Measurements from ENCODE around the gene AOPEP.

Gene AOPEP

GRCh38 chr9:94800424-94801117, 74.1 kb downstream of the AOPEP start:
- peak; percentile 61 for FAIRE-seq
- TF ChIP-seq POLR2A (IDR thresholded peaks at IDR 0.05; ENCODE audit: low read depth, low read length): no peak
- no peak for DNase-seq (ENCODE audit: insufficient read length, low spot score)

GRCh38 chr9:94801234-94801633, 74.7 kb downstream of the AOPEP start:
- TF ChIP-seq POLR2A (IDR thresholded peaks at IDR 0.05; ENCODE audit: low read depth, low read length): no peak
- no peak for DNase-seq (ENCODE audit: insufficient read length, low spot score)
- FAIRE-seq: peak; percentile 77

GRCh38 chr9:94801681-94802080, 75.2 kb downstream of the AOPEP start:
- no peak for TF ChIP-seq POLR2A (IDR thresholded peaks at IDR 0.05; ENCODE audit: low read depth, low read length)
- FAIRE-seq (no peak), DNase-seq (ENCODE audit: insufficient read length, low spot score) (no peak)

- TF ChIP-seq POLR2A (IDR thresholded peaks at IDR 0.05; ENCODE audit: low read depth, low read length): no peak
- DNase-seq (ENCODE audit: insufficient read length, low spot score) (no peak), FAIRE-seq (no peak)
These were observed 75.8 kb downstream of the AOPEP start for GRCh38 chr9:94802251-94802650.

- TF ChIP-seq POLR2A (IDR thresholded peaks at IDR 0.05; ENCODE audit: low read depth, low read length): no peak
- DNase-seq (ENCODE audit: insufficient read length, low spot score): peak; percentile 77
- peak; percentile 92 for FAIRE-seq
These were observed 76.3 kb downstream of the AOPEP start for GRCh38 chr9:94802793-94803192.

- TF ChIP-seq POLR2A (IDR thresholded peaks at IDR 0.05; ENCODE audit: low read depth, low read length): no peak
- DNase-seq (ENCODE audit: insufficient read length, low spot score) (no peak), FAIRE-seq (no peak)
These were observed 77.8 kb downstream of the AOPEP start for GRCh38 chr9:94804316-94804715.

GRCh38 chr9:94805051-94805489, 78.6 kb downstream of the AOPEP start:
- DNase-seq (ENCODE audit: insufficient read length, low spot score) (no peak), FAIRE-seq (no peak)
- no peak for TF ChIP-seq POLR2A (IDR thresholded peaks at IDR 0.05; ENCODE audit: low read depth, low read length)

- peak; percentile 54 for DNase-seq (ENCODE audit: insufficient read length, low spot score)
- no peak for TF ChIP-seq POLR2A (IDR thresholded peaks at IDR 0.05; ENCODE audit: low read depth, low read length)
- peak; percentile 94 for FAIRE-seq
These were observed 79.1 kb downstream of the AOPEP start for GRCh38 chr9:94805585-94805984.

GRCh38 chr9:94806307-94806893, 79.9 kb downstream of the AOPEP start:
- no peak for TF ChIP-seq POLR2A (IDR thresholded peaks at IDR 0.05; ENCODE audit: low read depth, low read length)
- FAIRE-seq (no peak), DNase-seq (ENCODE audit: insufficient read length, low spot score) (no peak)

GRCh38 chr9:94807556-94807955, 81.1 kb downstream of the AOPEP start:
- no peak for FAIRE-seq
- TF ChIP-seq POLR2A (IDR thresholded peaks at IDR 0.05; ENCODE audit: low read depth, low read length): no peak

GRCh38 chr9:94808926-94809700, 82.6 kb downstream of the AOPEP start:
- TF ChIP-seq POLR2A (IDR thresholded peaks at IDR 0.05; ENCODE audit: low read depth, low read length): no peak
- DNase-seq (ENCODE audit: insufficient read length, low spot score) (no peak), FAIRE-seq (no peak)

More at GRCh38 chr9:94807556-94807955, 81.1 kb downstream of the AOPEP start:
- no peak for DNase-seq (ENCODE audit: insufficient read length, low spot score)

GRCh38 chr9:94809778-94810177, 83.3 kb downstream of the AOPEP start:
- no peak for TF ChIP-seq POLR2A (IDR thresholded peaks at IDR 0.05; ENCODE audit: low read depth, low read length)
- DNase-seq (ENCODE audit: insufficient read length, low spot score) (no peak), FAIRE-seq (no peak)

GRCh38 chr9:94811074-94811473, 84.6 kb downstream of the AOPEP start:
- FAIRE-seq (no peak), DNase-seq (ENCODE audit: insufficient read length, low spot score) (no peak)
- no peak for TF ChIP-seq POLR2A (IDR thresholded peaks at IDR 0.05; ENCODE audit: low read depth, low read length)

GRCh38 chr9:94812343-94812742, 85.8 kb downstream of the AOPEP start:
- peak; percentile 82 for DNase-seq (ENCODE audit: insufficient read length, low spot score)
- no peak for TF ChIP-seq POLR2A (IDR thresholded peaks at IDR 0.05; ENCODE audit: low read depth, low read length)
- peak; percentile 96 for FAIRE-seq
